Cardiac fibroblast (primary cell): ENCODE measurements around the gene ASAP3.

Experiments
- DNase-seq, 2 donors: peaks; one replicate each; pipeline versions ENCODE4 v3.0.0 to v3.0.0-alpha.2; 2010; ENCODE audit warnings: low read depth in 2 of 2
- H3K4me3 ChIP-seq, 2 donors: replicated peaks in 1 of 2; 1 replicate in 1 of 2; 2 replicates in 1 of 2; pipeline ENCODE4 v1.5.1; 2011; ENCODE audit warnings: low read depth in 2 of 2, low read length in 2 of 2, mild to moderate bottlenecking in 2 of 2, moderate library complexity in 1 of 2
- TF ChIP-seq, protein P1 (sequence below): IDR thresholded peaks from one replicate; pipeline ENCODE4 v1.5.1; 2011; ENCODE audit warnings: low read depth, mild to moderate bottlenecking, low read length, inconsistent platforms

Gene ASAP3

GRCh38 chr1:23442751-23443150 lies 41.2 kb downstream of the ASAP3 start:
- H3K4me3 ChIP-seq = no peak overlapping the region
- TF ChIP-seq, protein P1, sequence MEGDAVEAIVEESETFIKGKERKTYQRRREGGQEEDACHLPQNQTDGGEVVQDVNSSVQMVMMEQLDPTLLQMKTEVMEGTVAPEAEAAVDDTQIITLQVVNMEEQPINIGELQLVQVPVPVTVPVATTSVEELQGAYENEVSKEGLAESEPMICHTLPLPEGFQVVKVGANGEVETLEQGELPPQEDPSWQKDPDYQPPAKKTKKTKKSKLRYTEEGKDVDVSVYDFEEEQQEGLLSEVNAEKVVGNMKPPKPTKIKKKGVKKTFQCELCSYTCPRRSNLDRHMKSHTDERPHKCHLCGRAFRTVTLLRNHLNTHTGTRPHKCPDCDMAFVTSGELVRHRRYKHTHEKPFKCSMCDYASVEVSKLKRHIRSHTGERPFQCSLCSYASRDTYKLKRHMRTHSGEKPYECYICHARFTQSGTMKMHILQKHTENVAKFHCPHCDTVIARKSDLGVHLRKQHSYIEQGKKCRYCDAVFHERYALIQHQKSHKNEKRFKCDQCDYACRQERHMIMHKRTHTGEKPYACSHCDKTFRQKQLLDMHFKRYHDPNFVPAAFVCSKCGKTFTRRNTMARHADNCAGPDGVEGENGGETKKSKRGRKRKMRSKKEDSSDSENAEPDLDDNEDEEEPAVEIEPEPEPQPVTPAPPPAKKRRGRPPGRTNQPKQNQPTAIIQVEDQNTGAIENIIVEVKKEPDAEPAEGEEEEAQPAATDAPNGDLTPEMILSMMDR = no peak
- no peak for DNase-seq

DNA sequence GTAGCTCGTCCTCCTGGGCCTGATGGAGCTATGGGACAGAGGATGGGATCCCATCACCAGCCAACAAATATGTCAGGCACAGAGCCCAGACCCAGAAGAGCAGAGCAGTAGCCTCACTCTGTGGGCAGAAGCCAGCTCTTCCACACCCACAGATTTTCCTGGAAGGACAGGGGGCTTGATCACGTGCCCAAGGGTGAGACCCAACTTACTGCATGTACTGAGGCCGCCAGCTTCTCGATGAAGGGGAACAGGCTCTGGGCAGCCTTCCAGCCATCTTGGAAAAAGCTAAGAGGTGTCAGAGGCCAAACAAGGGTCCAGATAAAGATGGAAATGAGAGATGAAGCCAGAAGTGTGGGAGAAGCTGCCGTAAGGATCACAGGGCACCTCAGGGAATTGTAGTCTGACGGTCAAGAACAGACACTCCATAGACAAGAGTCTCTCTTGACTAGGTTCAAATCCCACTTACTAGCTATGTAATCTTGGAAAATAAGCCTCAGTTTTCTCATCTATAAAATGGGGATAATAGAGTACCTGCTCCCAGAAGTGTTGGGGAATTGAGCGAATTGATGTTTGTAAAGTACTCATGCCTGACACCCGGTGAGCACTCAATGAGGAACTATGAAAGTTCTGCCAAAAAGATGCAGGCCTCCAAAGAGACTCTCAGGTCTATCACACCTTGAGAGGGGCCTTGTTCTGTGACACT lies 42.4 kb downstream of the ASAP3 start:
- peak in 1 of 2 donors; percentile 51 for DNase-seq
- TF ChIP-seq, protein P1 = no peak
- H3K4me3 ChIP-seq = no peak overlapping the region

DNA sequence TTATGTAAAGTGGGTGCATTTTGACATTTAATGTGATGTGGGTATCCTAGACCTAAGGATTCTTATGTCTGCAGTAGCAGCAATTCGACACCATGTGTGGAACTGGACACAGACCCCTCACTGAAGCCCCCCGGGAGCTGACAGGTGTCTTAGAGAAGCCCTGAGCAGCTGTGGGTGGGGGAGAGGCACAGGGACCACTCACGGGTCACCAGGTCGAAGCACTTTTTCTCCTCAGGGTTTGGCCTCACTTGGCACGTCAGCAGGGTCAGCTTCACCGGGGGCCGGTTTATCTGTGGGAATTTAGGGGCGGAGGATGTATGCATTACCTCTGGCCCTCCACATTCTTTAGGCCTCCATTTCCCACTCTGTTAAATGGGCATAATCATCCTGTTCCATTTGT lies 45.4 kb downstream of the ASAP3 start:
- H3K4me3 ChIP-seq = no peak overlapping the region
- TF ChIP-seq, protein P1 = no peak
- DNase-seq = no peak

GRCh38 chr1:23437355-23437664 lies 46.7 kb downstream of the ASAP3 start:
- TF ChIP-seq, protein P1 = no peak
- no peak for DNase-seq
- no peak overlapping the region for H3K4me3 ChIP-seq

DNA sequence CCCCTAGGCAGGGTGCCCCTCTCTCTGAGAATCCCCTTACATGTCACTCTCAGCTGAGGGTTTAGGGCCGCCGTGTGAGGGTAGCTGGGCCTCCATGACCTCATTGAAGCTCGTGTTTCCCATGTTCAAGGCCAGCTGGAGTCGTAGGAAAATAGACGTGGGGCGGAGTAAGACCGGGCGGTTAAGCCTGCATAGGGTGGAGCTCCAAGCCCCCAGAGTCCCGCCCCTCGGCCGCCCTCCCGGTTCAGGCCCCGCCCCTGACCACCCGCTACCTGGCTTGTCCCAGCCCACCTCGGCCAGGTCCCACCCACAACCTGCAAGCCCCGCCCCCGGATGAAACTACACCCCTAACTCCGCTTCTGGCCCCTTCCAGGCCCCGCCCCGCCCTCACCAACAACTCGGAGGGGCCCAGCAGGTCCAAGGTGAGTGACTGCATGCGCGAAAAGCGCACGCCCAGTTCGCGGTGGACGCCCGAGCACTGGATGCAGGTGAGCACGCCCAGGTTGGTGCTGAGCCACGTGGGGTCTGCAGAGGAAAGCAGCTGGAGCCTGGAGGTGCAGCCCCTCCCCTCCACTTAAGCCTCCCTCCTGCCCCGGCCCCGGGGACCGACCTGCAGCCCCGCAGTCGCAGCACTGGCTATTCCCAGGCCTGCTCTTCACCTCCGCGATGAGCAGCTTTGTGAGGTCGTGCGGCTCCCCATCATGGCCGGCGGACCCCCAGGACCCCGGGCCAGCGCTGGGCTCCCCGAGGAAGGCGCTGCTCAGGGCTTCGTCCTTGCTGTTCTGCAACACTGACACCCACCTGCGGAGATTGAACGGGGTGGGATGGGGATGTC lies 47.2 kb downstream of the ASAP3 start:
- DNase-seq = no peak
- no peak overlapping the region for H3K4me3 ChIP-seq
- TF ChIP-seq, protein P1 = no peak

DNA sequence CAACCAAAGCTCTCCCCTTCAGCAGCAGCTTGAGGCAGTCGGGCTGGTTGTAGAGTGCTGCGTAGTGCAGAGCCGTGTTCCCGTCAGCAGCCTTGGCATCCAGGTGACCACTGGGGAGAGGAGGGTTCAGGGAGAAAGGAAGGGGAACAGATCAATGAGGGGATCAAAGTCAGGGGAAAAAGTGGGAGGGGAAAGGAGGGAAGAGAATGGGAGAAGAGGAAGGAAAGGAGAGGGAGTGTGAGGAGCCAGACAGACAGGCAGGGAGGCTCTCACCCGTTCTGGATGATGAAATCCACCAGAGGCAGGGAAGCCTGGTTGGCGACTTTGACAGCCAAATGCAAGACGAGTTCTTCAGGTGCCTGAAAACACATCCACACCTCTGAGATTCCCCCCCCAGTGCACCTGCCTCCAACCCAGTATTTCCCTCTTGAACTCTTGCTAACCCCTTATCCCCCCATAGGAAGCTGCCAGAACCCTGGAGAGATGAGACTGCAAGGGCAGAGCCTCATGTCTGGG lies 49.7 kb downstream of the ASAP3 start:
- no peak overlapping the region for H3K4me3 ChIP-seq
- no peak for DNase-seq
- TF ChIP-seq, protein P1 = no peak
